Left lobe of liver (tissue), 2 donors: ENCODE measurements around the gene PRXL2B. TPM values are rescaled to one million over a fixed set of nuclear protein-coding genes. Genes with fewer than 3 reads are reported as not detected.
A peak's percentile ranks its signal among the peaks of the same experiment; 100 is the strongest.

ENCODE experiments used
- ATAC-seq: fragments of 200-7000 bp; cut with Tn5 transposase; one replicate; pipeline ENCODE4 v1.9.1; 2020; ENCODE audit warnings: mild to moderate bottlenecking, moderate library complexity
- DNase-seq: peaks from one replicate; pipeline ENCODE4 v3.0.0-alpha.2; 2020; ENCODE audit warnings: low spot score
- total RNA-seq: library from RNA; stranded (reverse); gene quantifications from one replicate; pipeline ENCODE4 v1.2.1, GENCODE V29; 2021
- donor health status: DM: no; HTN: no; CAD: no; lungs with moderate emphysema.
- donor health status: DM: no; HTN: yes; CAD: no.

The PRXL2B gene
- total RNA-seq, 1 donor from 2014 or later: 9.9 TPM

- DNase-seq (no peak), ATAC-seq (no peak)
These were observed 3.2 kb upstream of the PRXL2B start for GRCh38 chr1:2583331-2583791.

- DNase-seq (no peak), ATAC-seq (no peak)
These were observed 2.7 kb upstream of the PRXL2B start for GRCh38 chr1:2583871-2584351.

- DNase-seq: no peak
- ATAC-seq: no peak
These were observed 1.8 kb upstream of the PRXL2B start for GRCh38 chr1:2584686-2585317.

- peak; percentile 78 for DNase-seq
- ATAC-seq: peak; percentile 58
These were observed 1.1 kb upstream of the PRXL2B start for GRCh38 chr1:2585318-2586092.

GRCh38 chr1:2587071-2587859 is 688 bp downstream of the PRXL2B start:
- ATAC-seq (no peak), DNase-seq (no peak)

- DNase-seq: no peak
- no peak for ATAC-seq
These were observed 1.4 kb downstream of the PRXL2B start for GRCh38 chr1:2587860-2588571.

- ATAC-seq (no peak), DNase-seq (no peak)
These were observed 2.3 kb downstream of the PRXL2B start for GRCh38 chr1:2588661-2589430.

GRCh38 chr1:2589431-2590232 is 3.1 kb downstream of the PRXL2B start:
- ATAC-seq (no peak), DNase-seq (no peak)

- DNase-seq: no peak
- ATAC-seq: no peak
These were observed 3.9 kb downstream of the PRXL2B start for GRCh38 chr1:2590233-2591141.

- ATAC-seq (no peak), DNase-seq (no peak)
These were observed 4.6 kb downstream of the PRXL2B start for GRCh38 chr1:2591233-2591580.

GRCh38 chr1:2591581-2592261 is 5.1 kb downstream of the PRXL2B start:
- no peak for DNase-seq

GRCh38 chr1:2592672-2593071 is 6.1 kb downstream of the PRXL2B start:
- no peak for ATAC-seq
- DNase-seq: no peak

More at GRCh38 chr1:2591581-2592261, 5.1 kb downstream of the PRXL2B start:
- ATAC-seq: no peak

GRCh38 chr1:2593251-2593878 is 6.8 kb downstream of the PRXL2B start:
- ATAC-seq: no peak
- DNase-seq: no peak

GRCh38 chr1:2594001-2594640 is 7.5 kb downstream of the PRXL2B start:
- DNase-seq (no peak), ATAC-seq (peak; percentile 32)

GRCh38 chr1:2594641-2595131 is 8.1 kb downstream of the PRXL2B start:
- DNase-seq: no peak
- ATAC-seq: no peak

- ATAC-seq (no peak), DNase-seq (no peak)
These were observed 8.8 kb downstream of the PRXL2B start for GRCh38 chr1:2595261-2595811.
